Activated T-helper 2 cell treated with anti-CD3 and anti-CD28 coated beads, Interferon-gamma antibody, Interleukin-2, Interleukin-4, amounts not matched to agents 10 μg/mL and 5 μg/mL and 100 μg/mL, durations not matched to agents 14 hours and 24 hours and 36 hours (primary cell): ENCODE measurements around the gene AVEN. TPM values are rescaled to one million over a fixed set of nuclear protein-coding genes. Genes with fewer than 3 reads are reported as not detected.

Experiments
- DNase-seq: peaks from one replicate; pipeline ENCODE4 v3.0.0; 2021; ENCODE audit warnings: low spot score
- H3K27ac Mint-ChIP-seq: one replicate; pipeline ENCODE4 v1.8.0; 2021; ENCODE audit warnings: mixed read lengths
- H3K27me3 Mint-ChIP-seq: one replicate; pipeline ENCODE4 v1.8.0; 2021; ENCODE audit warnings: low read depth, mixed read lengths
- H3K36me3 Mint-ChIP-seq: one replicate; pipeline ENCODE4 v1.8.0; 2021; ENCODE audit warnings: low read depth, mixed read lengths
- H3K4me1 Mint-ChIP-seq: one replicate; pipeline ENCODE4 v1.8.0; 2021; ENCODE audit warnings: low read depth, mixed read lengths
- H3K4me3 Mint-ChIP-seq: one replicate; pipeline ENCODE4 v1.8.0; 2021; ENCODE audit warnings: low read depth, mild to moderate bottlenecking, moderate library complexity, mixed read lengths
- H3K9me3 Mint-ChIP-seq: one replicate; pipeline ENCODE4 v1.8.0; 2021; ENCODE audit warnings: mixed read lengths
- intact Hi-C: fragments of 100-400 bp; cut with micrococcal nuclease; formaldehyde crosslinking; loops from one replicate; pipeline ENCODE4 v1.15.1; 2023
- total RNA-seq: library from RNA; stranded (reverse); gene quantifications from 2 replicates; pipeline ENCODE4 v1.2.3, GENCODE V29; 2022

AVEN gene
- total RNA-seq, 1 donor from 2014 or later: 19.8 TPM

DNA sequence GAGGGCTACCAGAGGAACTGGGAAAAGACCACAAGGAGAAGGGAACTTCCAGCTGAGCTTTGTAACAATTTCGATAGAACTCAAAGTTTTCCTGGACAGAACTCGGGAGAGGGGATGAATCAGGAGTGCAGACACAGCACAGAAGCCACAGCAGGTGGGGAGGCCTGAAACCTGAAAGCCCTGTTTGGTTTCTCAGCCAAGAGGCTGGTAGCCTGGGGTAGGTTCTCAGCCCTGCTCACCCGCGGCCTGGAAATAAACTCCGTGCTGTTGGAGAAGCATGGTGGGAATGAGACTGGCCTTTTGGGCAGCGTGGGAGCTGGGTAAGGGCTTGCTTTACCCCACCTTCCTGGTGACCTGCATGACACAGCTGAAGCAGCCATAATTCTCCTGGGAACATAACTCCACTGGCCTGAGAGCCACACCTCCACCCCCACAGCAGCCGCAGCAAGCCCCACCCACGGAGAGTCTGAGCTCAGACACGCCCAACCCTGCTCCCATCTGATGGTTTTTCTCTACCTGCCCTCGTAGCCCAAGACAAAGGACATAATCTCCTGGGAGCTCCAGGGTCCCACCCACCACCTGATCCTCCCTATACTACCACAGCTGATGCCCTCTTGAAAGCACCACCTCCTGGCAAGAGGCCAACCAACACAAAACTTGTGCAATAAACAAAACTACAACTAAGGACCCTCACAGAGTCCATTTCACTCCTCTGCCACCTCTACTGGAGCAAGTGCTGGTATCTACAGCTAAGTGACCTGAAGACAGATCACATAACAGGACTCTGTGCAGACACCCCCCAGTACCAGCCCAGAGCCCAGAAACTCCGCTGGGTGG is 123.2 kb downstream of the AVEN start:
- Mint-ChIP-seq H3K4me1 (peaks cover 2% of the 10 kb centered on the region), H3K9me3 (no peaks in the 10 kb centered on the region), H3K27me3 (no peaks in the 10 kb centered on the region), H3K4me3 (no peak overlapping the region), H3K27ac (no peak overlapping the region), H3K36me3 (no peaks in the 10 kb centered on the region)
- no peak for DNase-seq
- intact Hi-C loops: no loop called here

DNA sequence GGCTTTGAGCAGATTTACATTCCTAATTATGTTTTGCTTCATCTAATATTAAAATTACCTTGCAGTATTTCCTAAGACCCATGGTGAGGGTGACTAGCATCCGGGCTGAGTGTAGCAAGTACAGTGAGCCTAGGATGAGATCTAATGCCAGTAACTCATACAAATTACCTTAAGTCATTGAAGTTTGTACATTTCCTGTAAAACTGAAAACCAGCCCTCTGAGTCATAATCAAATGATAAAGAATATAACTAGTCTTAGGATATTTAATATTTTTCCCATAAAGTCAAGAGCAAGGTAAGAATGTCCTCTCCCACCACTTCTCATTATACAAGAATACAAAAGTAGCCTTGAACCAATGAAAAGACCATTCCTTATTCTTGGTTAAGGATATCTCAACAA is 125.5 kb downstream of the AVEN start:
- Mint-ChIP-seq H3K9me3 (no peaks in the 10 kb centered on the region), H3K27me3 (no peaks in the 10 kb centered on the region), H3K36me3 (no peaks in the 10 kb centered on the region), H3K4me1 (peaks cover 2% of the 10 kb centered on the region), H3K4me3 (no peak overlapping the region), H3K27ac (no peak overlapping the region)
- DNase-seq: no peak
- intact Hi-C loops: no loop called here

DNA sequence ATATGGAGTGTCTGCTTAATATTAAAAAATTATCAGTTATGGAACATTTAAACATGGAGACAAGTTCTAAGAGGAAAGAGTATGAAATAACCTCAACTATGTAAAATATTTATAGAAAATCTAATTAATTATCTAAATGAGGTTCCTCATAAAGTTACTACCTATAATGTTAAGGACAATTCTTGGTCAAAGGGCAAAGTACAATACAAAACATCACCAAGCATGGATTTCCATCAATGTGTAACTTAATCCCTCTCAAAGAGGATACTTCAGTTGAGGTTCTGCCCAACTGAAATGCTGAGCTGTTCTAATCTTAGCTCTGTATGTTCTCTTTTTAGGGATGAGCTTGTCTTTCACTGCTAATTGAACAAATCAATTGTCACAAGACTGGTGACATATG is 126.7 kb downstream of the AVEN start:
- no peak for DNase-seq
- H3K36me3 Mint-ChIP-seq: no peaks in the 10 kb centered on the region
- no peaks in the 10 kb centered on the region for H3K27me3 Mint-ChIP-seq
- H3K27ac Mint-ChIP-seq: no peak overlapping the region
- intact Hi-C loops: no loop called here
- peaks cover 2% of the 10 kb centered on the region for H3K4me1 Mint-ChIP-seq
- H3K4me3 Mint-ChIP-seq: no peak overlapping the region
- no peaks in the 10 kb centered on the region for H3K9me3 Mint-ChIP-seq

DNA sequence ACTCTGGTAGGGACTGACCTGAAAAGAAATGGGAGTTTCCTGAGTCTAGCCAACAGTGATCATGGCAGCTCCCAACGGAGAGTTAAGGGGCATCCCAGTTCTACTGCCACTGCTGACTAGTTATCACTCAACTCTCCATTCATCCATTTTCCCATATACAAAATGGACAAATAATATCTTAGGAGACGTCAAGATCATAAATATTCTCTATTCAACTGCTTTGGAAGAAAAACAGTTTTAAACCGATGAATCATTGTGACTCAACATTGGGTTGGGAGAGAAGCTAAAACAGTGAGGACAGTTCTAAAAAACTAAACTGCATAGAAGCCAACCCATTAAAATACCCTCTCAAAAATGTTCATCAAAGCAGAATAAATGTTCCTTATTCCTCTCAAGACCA is 128.3 kb downstream of the AVEN start:
- Mint-ChIP-seq H3K9me3 (no peaks in the 10 kb centered on the region), H3K4me1 (no peaks in the 10 kb centered on the region), H3K4me3 (no peak overlapping the region), H3K27me3 (no peaks in the 10 kb centered on the region), H3K27ac (no peak overlapping the region), H3K36me3 (no peaks in the 10 kb centered on the region)
- intact Hi-C loops: no loop called here
- no peak for DNase-seq

DNA sequence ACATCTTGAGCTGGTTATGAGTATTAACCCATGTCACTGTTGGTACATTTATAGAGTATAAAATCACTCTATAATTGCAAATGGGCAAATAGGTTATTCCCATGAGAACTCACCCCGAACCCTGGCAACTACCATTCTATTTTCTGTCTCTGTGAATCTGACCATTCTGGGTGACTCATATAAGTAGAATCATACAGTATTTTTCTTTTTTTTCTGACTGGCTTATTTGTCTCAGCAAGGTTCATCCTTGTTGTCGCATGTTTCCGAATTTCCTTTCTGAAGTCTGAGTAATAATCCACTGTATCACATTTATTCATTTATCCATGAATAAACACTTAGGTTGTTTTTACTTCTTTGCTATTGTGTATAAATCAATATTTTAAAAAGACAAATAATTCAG is 130.6 kb downstream of the AVEN start:
- H3K4me1 Mint-ChIP-seq: no peaks in the 10 kb centered on the region
- DNase-seq: no peak
- H3K27ac Mint-ChIP-seq: no peak overlapping the region
- H3K4me3 Mint-ChIP-seq: no peak overlapping the region
- no peaks in the 10 kb centered on the region for H3K9me3 Mint-ChIP-seq
- intact Hi-C loops: no loop called here
- no peaks in the 10 kb centered on the region for H3K27me3 Mint-ChIP-seq
- no peaks in the 10 kb centered on the region for H3K36me3 Mint-ChIP-seq

DNA sequence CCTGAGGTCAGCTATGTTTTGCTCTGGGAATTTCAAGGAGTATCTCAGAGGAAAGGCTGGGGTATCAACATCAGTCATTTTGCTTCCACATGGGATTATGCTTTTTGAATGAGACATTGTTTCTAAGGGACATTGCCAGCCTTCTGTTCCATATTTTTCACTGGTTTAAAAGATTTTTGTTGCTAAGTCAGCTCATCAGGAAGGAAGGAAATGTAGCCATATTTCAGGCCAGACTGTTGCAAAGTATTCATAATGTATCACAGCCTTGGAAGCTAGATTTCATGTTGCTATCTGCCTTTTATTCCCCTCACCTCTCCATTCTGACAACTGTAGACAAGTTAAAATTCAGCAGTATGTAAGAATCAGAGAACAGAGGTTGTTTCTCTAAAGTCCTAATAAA is 131.7 kb downstream of the AVEN start:
- no peak overlapping the region for H3K4me3 Mint-ChIP-seq
- no peaks in the 10 kb centered on the region for H3K4me1 Mint-ChIP-seq
- intact Hi-C loops: no loop called here
- H3K9me3 Mint-ChIP-seq: no peaks in the 10 kb centered on the region
- H3K27ac Mint-ChIP-seq: no peak overlapping the region
- no peaks in the 10 kb centered on the region for H3K36me3 Mint-ChIP-seq
- DNase-seq: no peak
- H3K27me3 Mint-ChIP-seq: no peaks in the 10 kb centered on the region

DNA sequence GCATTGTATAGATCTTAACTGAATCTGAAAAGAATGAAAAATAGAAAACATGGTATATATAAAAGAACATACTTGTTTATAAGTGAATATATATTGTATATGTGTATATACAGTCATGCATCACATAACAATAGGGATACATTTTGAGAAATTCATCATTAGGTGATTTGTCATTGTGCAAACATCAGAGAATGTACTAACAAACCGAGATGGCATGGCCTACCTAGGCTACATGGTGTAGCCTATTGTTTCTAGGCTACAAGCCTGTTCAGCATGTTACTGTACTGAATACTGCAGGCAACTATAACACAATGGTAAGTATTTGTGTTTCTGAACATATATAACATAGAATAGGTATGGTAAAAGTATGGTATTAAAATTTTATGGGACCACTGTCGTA is 135.3 kb downstream of the AVEN start:
- H3K4me1 Mint-ChIP-seq: peaks cover 4% of the 10 kb centered on the region
- H3K4me3 Mint-ChIP-seq: no peak overlapping the region
- DNase-seq: no peak
- no peak overlapping the region for H3K27ac Mint-ChIP-seq
- intact Hi-C loops: no loop called here
- H3K9me3 Mint-ChIP-seq: no peaks in the 10 kb centered on the region
- H3K27me3 Mint-ChIP-seq: no peaks in the 10 kb centered on the region
- H3K36me3 Mint-ChIP-seq: no peaks in the 10 kb centered on the region

DNA sequence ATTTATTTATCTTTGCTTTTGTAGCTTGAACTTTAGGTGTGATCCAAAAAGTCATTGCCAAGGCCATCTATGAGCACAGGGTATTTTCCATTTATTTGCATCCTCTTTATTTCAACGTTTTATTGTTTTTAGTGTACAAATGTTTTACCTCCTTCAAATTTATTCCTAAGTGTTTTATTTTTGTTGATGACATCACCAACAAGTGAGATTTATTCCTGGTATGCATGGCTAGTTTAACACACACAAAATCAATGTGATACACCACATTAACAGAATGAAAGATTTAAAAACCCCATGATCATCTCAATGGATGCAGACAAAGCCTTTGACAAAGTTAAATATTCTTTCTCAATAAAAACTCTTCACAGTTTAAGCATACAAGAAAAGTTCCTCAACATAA is 137.0 kb downstream of the AVEN start:
- H3K36me3 Mint-ChIP-seq: no peaks in the 10 kb centered on the region
- no peak for DNase-seq
- no peak overlapping the region for H3K4me3 Mint-ChIP-seq
- H3K4me1 Mint-ChIP-seq: peaks cover 8% of the 10 kb centered on the region
- intact Hi-C loops: no loop called here
- H3K27me3 Mint-ChIP-seq: no peaks in the 10 kb centered on the region
- H3K9me3 Mint-ChIP-seq: no peaks in the 10 kb centered on the region
- H3K27ac Mint-ChIP-seq: no peak overlapping the region

DNA sequence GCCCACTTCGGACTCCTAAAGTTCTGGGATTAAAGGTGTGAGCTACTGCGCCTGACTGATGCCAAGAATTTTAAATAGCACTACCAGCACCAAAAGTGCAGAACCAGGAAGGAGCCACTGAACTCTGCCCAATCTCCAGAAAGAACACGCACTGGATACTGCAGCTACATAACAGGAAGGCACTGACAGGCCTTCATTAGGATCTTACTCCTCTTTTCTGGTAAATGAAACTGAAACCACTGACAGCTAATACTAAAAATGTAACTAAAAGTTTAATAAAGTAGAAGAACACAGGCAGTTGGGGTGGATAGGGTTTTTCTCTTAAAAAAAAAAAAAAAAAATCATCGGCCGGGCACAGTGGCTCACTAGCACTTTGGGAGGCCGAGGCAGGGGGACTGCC is 144.8 kb downstream of the AVEN start:
- no peak for DNase-seq
- Mint-ChIP-seq H3K36me3 (no peaks in the 10 kb centered on the region), H3K27ac (no peak overlapping the region), H3K9me3 (no peaks in the 10 kb centered on the region), H3K4me1 (peaks cover 12% of the 10 kb centered on the region), H3K27me3 (no peaks in the 10 kb centered on the region), H3K4me3 (no peak overlapping the region)
- intact Hi-C loops: no loop called here

DNA sequence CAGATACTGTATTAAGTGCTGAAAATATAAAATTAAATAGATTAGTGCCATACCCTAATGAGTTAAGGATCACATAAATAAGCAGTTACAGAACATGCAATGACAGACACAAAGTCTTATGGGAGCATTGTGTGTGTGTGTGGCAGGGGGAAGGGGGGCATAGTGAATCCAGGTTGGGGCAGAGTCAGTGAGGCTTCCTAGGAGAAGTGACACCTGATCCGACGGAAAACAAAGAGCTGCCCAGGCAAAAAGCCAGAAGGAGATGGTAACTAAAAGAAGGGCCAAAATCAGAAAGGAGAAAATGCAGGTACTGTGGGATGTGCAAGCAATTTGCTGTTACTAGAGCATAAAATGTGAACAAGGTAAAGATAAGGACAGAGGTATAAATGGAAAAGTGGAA is 150.8 kb downstream of the AVEN start:
- Mint-ChIP-seq H3K9me3 (peaks cover 13% of the 10 kb centered on the region), H3K27me3 (no peaks in the 10 kb centered on the region), H3K27ac (no peak overlapping the region), H3K36me3 (no peaks in the 10 kb centered on the region), H3K4me3 (no peak overlapping the region), H3K4me1 (no peaks in the 10 kb centered on the region)
- DNase-seq: no peak
- intact Hi-C loops: no loop called here

DNA sequence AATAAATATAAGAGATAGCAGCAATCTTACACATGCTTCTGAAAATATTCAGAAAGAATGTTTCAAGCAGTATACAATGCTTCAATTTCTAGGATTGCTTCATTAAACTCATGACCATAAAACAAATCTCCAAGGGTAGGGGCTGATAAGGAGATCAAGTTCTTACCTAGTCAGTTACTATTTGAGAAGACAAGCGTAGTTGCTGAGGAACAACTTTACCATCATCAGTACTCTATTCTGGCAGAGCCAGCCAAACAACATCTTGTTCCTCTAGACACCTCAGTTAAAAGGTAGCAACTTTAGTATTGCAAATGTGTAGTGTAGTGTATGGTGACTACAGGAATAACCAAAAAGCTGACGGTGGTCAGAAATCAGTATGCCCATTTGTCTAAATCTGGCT is 156.1 kb downstream of the AVEN start:
- no peaks in the 10 kb centered on the region for H3K4me1 Mint-ChIP-seq
- H3K27me3 Mint-ChIP-seq: no peaks in the 10 kb centered on the region
- H3K9me3 Mint-ChIP-seq: peaks cover 13% of the 10 kb centered on the region
- H3K4me3 Mint-ChIP-seq: no peak overlapping the region
- no peak overlapping the region for H3K27ac Mint-ChIP-seq
- no peaks in the 10 kb centered on the region for H3K36me3 Mint-ChIP-seq
- intact Hi-C loops: no loop called here
- no peak for DNase-seq

DNA sequence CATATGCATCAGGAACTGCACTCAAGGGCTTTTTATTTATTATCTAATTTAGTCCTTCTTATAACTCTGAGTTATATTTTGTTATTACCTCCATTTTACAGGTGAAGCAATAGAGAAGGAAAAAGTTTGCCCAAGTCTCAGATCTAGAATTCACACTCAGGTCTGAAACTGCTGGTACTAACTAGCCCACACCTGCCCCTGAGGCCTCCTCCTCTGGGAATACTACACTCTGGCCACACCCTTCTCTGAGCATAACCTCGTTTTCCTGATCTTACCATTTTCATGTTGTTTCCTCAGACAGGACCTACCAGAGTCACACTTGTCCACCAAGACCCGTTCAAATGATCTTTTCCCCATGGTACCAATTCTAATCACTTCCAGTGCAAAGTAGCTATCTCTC is 164.8 kb downstream of the AVEN start:
- Mint-ChIP-seq H3K9me3 (no peaks in the 10 kb centered on the region), H3K27ac (no peak overlapping the region), H3K36me3 (no peaks in the 10 kb centered on the region), H3K4me3 (no peak overlapping the region), H3K4me1 (no peaks in the 10 kb centered on the region), H3K27me3 (no peaks in the 10 kb centered on the region)
- intact Hi-C loops: no loop called here
- DNase-seq: no peak

DNA sequence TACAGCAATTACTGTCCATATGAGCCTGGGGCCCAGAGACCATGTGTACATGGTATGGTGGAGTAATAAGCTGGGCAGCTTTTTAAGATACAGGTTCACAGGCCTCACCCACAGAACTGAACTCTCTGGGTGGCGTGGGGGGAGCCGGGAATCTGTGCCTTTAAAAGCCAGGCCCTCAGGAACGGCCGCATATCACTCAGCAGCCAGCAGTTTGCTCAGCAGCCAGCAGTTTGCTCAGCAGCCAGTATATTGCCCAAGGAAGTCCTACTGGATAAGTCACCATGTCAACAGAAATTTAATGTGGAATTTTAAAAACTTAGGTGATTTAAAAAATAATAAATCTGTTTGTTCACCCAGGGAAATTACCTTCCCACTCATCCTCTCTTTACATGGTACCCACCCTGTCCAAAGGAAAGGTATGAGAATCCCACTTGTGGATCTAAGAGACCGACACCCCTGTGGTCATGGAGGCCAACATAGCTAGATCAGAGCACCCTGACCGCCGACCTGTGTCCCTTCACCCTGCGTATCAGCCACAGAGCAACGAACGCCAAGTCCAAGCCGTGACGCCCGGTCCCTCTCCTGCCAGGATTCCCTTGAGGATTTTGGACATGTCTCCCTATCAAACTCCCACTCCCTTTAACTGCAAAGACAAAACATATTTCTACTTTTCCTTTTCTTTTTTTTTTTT is 166.4 kb downstream of the AVEN start:
- H3K4me1 Mint-ChIP-seq: no peaks in the 10 kb centered on the region
- DNase-seq: no peak
- H3K9me3 Mint-ChIP-seq: no peaks in the 10 kb centered on the region
- no peaks in the 10 kb centered on the region for H3K36me3 Mint-ChIP-seq
- H3K4me3 Mint-ChIP-seq: no peak overlapping the region
- intact Hi-C loops: no loop called here
- no peaks in the 10 kb centered on the region for H3K27me3 Mint-ChIP-seq
- no peak overlapping the region for H3K27ac Mint-ChIP-seq
